G401.6 (cell line): ENCODE measurements around the gene STX4.

Experiments
- FAIRE-seq: peaks from 2 replicates; lab custom pipeline; 2012; peaks lifted over from hg19 to GRCh38; lab: Jason Lieb, UNC

Gene STX4

DNA sequence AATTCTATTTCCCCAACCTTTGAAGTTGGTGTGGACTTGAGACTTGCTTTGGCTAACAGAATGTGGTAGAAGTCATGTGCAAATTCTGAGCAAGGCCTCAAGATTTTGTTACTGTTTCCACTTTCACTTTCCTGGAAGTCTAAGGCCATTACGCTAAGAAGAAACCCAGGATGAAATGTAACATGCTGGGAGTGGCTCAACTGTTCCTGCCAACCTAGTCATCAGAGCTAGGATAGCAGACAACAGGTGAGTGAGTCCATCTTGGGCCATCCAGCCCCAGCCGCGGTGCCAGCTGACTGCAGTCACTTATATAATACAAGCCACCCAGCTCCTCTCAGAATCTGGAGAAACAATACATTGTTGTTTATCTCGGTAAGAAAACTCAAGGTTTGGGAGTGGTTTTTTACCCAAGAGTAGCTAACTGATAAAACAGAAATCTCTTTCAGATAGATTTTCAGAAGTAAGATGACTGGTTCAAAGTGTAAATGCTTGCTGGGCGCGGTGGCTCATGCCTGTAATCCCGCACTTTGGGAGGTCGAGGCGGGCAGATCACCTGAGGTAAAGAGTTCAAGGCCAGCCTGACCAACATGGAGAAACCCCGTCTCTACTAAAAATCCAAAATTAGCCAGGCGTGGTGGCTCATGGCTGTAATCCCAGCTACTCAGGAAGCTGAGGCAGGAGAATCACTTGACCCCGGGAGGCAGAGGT lies 10.7 kb upstream of the STX4 start:
- no peak for FAIRE-seq

DNA sequence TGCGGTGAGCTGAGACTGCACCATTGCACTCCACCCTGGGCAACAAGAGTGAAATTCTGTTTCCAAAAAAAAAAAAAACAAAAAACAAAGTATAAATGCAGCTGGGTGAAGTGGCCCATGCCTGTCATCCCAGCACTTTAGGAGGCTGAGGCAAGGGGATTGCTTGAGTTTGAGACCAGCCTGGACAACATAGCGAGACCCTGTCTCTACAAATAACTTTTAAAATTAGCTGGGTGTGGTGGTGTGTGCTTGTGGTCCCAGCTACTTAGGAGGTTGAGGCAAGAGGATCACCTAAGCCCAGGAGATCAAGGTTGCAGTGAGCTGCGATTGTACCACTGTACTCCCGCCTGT lies 10.1 kb upstream of the STX4 start:
- FAIRE-seq, result no peak

DNA sequence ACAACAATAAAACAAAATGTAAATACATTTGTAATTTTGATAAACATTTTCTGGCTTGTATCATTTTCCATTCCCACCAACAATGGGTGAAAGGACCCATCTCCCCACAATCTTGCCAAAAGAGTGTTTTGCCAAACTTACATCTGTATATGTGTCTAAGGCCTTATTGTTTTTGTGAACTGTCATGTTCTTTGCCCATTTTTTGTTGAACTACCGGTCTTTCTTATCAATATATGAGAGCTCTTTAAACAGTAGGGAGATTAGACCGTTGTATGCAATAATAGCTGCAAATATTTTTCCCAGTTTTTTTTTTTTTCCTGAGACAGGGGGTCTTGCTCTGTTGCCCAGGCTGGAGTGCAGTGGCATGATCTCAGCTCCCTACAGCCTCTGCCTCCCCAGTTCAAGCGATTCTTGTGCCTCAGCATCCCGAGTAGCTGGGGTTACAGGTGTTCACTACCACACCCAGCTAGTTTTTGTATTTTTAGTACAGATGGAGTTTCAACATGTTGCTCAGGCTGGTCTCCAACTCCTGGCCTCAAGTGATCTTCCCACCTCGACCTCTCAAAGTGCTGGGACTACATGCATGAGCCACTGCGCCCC lies 9.6 kb upstream of the STX4 start:
- no peak for FAIRE-seq

DNA sequence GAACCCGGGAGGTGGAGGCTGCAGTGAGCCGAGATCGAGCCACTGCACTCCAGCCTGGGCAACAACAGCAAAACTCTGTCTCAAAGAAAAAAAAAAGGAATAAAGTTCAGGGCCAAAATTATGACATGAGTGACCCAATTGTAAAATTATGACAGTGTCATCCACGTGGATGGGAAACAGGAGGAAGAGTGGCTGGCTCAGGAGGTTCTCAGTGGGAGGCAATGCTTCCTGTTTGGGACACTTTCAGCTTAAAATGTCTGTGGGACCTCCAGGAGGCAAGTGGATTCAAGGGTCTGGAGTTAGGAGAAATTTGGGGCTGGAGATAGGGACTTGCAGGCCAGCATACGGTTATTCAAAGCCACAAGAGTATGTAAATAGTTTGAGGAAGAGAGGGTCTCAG lies 8.0 kb upstream of the STX4 start:
- no peak for FAIRE-seq

DNA sequence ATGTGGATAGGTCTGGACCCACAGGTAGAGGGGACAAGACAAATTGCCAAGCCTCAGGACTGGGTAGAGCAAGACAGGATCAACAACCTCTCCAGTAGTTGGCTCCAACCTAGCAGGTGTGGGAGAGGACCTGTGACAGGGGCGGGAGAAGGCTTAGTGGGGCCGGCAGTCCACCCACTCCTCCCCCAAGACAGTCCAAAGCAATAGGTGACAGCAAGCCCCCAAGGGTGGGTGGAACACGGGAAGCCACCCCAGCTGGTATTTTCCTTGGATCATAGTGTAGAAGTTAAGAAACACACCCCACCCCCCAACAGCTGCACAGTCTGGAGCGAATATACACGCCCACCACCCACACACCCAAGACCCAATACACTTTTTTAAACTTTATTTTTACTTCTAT lies 4.1 kb upstream of the STX4 start:
- no peak for FAIRE-seq

DNA sequence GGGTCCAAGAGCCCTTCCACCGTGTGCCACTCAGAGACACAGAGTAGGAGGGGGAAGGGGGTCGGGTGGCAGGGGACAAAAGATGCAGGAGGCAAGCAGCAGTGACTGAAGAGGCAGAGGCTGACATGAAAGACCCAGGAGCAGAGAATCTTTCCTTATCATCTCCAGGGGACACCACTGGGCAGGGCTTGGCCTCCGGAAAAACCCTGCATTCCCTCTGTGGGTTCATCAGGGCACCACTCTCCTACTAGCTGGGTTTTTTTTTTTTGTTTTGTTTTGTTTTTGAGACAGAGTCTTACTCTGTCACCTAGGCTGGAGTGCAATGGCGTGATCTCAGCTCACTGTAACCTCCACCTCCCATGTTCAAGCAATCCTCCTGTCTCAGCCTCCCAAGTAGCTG lies 2.1 kb upstream of the STX4 start:
- no peak for FAIRE-seq

DNA sequence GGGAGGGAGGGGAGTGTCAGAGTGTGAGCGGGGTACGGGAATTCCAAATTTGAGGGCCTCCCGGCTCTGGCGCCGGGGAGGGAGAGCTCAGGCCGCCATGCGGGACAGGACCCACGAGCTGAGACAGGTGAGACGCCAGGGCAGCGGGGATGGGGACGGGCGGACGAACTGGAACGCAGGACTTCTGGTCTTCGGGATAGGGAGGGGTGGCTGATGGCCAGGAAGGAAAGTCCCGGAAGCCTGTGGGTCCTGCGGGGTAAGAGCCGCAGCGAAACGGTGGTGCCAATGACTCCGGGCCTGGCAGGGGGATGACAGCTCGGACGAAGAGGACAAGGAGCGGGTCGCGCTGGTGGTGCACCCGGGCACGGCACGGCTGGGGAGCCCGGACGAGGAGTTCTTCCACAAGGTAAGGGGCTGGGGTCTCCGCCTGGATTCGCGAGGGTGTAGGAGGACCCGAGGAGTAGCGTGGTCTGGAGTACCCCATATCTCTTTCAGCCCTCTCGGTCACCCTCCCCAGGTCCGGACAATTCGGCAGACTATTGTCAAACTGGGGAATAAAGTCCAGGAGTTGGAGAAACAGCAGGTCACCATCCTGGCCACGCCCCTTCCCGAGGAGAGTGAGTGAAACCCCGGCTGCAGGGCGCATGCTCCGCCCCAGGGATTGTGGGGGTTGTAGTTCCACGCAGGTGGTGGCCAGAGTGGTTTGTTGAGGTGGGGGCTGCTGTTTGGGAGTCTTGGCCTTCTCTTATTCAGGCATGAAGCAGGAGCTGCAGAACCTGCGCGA lies 543 bp downstream of the STX4 start:
- FAIRE-seq, result no peak

DNA sequence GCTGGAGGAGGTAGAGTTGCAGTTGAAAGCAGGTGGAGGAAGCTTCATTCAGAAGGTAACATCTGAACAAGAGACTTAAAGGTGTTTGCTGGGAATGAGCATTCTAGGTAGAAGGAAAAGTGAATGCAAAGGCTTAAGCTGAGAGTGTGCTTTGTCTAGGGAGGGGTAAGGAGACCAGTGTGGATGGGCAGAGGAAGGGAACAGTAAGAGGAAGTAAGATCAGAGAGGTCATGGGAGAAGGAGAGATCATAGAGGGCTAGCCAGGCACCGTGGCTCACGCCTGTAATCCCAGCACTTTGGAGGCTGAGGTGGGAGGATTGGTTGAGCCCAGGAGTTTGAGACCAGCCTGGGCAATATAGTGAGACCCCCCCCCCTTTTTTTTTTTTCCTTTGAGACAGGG lies 3.3 kb downstream of the STX4 start:
- FAIRE-seq, result no peak

DNA sequence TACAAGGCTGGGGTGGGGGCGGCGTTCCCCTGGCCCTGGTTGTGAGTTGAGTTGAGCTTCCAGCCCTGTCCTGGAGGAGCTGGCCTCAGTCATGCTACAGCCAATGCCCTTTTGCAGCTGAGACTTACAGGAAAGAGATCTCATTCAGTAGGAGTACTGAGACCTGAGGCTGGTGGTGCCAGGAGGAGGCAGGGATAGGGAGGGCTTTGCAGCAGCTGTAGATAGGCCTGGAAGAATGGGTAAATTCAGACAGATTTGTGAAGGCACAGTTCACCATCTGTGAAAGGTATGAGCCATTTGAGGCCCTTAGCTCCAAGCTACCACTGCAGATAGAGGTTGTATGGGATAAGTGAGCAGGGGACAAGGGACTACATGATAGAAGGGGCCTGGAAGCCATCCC lies 5.6 kb downstream of the STX4 start:
- no peak for FAIRE-seq

DNA sequence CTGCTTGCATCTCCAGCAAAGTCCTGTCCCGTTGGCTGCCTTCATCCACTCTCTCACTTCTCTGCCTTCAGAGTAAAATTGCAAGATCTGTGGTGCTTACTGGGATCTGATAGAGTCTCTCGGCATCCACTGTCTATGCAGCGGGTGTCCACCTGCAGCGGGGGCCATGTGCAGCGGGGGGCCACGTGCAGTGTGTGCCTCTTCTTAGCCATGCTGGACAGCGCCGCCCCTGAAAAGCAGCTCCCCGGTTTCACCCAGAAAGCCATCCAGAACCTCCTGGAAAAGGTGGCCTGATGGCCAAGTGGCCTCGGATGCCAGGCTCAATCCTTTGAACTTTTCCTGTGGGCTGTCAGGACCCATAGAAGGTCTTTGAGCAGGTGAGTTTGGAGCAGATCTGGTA lies 9.5 kb downstream of the STX4 start:
- no peak for FAIRE-seq

DNA sequence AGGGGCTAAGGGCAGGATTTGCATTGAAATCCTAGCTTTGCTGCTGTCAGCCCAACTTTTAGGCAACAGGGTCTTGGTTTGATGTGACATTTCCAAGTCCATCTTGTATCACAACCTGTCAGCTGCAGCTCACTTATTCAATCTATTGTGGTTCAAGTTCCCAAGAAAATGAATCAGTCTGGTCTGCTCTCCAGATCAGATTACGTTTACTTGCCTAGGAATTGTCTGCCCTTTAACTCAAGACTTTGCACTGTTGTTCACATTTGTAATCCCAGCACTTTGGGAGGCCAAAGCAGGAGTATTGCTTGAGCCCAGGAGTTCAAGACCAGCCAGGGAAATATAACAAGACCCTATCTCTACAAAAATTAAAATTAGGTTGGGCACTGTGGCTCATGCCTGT lies 10.0 kb downstream of the STX4 start:
- FAIRE-seq, result no peak

DNA sequence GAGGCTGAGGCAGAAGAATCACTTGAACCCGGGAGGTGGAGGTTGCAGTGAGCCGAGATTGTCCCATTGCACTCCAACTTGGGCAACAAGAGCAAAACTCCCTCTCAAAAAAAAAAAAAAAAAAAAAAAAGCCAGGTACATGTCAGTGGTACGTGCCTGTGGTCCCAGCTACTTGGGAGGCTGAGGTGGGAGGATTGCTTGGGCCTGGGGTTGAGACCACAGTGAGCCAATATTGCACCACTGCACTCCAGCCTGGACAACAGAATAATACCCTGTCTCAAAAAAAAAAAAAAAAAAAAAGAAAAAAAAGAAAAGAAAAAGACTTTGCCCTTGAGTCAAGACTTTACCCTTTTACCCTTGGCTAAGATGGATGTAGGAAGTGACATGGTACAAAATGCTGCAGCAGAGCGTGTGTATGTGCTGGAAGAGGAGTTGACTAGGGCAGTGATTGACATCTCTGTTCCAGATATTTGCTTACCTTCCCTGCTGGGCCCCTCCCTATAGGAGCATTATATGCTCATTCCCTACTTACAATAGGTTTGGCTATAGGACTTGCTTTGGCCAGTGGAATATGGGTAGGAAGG lies 10.6 kb downstream of the STX4 start:
- no peak for FAIRE-seq

DNA sequence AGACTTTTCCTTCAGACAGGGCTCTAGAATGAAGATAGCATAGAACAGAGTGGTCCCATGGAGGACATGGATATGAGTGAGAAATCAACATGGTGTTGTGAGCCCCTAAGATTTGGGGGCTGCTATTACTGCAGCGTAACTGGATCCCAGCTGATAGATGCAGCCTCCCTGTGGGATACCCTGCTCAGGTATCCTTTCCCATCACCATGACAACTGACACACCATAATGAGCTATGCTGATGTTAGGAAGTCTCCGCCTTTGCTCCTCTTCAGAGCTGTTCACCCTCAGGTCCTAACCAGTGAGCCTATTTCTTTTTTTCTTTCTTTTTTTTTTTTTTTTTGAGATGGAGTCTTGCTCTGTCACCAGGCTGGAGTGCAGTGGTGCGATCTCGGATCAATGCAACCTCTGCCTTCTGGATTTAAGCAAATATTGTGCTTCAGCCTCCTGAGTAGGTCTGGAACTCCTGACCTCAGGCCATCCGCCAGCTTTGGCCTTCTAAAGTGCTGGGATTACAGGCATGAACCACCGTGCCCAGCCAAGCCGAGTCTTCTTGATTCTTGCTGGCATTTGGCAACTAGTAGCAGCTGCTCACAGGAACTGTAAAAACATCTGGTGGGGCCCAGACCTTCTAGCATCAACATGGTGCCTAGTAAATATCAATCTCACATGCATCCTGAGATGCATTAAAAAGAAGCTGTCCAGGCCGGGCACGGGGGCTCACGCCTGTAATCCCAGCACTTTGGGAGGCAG lies 17.1 kb downstream of the STX4 start:
- FAIRE-seq, result no peak

DNA sequence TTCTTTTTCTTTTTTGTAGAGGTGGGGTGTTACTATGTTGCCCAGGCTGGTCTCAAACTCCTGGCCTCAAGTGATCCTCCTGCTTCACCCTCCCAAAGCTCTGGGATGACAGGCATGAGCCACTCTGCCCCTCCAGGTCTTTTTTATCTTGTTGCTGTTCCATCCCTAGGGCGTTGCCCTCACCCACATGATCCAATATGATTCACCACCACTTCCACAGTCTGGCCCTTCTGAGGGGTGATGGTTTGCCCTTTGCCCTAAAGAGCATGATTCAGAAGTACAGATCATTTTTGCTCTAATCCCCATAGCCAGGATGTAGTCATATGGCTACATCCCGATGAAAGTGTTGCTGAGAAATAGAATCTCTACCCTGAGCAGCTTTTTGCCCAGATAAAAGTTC lies 18.8 kb downstream of the STX4 start:
- FAIRE-seq, result no peak

DNA sequence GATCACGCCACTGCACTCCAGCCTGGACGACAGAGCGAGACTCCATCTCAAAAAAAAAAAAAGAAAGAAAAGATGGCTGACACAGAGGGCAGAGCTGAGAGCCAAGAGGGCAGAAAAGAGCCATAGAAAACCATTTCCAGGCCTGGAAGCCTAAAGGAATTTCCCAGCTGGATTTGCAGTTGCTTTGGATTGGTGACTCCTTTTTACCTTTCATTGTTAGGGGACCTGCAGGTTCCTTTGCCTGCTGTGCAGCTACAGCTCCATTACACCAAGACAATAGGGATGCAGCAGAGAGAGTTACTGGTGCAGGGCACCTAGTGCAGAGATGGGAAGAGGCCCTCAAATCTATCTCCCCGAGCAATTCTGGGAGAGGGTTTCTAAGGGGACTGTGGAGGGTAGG lies 22.3 kb downstream of the STX4 start:
- FAIRE-seq, result no peak

DNA sequence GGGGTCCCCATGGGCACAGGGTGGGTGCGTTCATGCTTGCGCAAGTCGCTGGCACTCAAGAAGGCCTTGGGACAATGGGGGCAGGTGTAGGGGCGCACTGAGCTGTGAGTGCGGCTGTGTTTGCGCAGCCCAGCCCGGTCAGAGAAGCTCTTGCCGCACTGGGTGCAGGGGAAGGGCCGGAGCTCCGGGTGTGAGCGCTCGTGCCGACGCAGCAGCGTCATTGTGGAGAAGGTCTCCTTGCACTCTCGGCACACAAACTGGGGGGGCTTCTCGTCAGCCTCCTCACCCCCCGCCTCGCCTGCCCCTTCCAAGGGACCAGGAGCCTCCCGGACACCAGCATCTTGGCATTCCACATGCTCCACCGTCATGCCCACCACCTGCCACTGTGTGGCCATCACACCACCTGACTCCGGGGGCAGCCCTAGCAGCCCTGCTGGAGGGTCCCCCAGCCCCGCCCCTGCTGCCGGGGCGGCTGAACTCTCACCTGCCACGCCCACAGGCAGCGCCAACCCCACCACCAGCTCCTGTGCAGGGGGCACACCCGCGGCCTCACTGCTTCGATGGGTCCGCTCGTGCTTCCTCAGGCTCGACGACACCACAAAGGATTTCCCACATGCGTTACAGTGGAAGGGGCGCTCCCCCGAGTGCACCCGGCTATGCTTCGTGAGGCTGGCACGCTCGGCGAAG lies 27.9 kb downstream of the STX4 start:
- FAIRE-seq, result no peak

DNA sequence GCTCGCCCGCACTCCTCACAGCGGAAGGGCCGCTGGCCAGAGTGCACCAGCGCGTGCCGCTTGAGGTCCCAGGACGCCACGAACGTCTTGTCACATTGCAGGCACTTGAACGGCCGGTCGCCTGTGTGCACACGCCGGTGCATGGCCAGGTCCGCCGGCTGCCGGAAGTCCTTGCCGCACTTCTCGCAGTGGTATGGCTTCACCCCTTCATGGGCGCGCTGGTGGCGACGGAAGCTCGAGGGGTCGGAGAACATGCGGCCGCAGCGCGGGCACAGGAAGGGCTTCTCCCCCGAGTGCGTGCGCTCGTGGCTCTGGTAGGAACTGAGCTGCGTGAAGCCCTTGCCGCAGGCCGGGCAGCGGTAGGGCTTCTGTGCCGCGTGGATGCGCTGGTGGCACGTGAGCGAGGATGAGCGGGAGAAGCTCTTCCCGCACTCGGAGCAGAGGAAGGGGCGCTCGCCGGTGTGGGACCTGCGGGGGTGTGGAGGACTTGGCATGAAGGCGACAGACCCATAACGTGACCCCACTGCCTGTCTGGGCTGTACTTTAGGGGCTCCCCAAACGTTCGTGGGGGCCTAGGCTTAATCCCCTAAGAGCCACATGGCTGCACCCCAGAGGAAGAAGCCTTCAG lies 28.6 kb downstream of the STX4 start:
- FAIRE-seq, result no peak

DNA sequence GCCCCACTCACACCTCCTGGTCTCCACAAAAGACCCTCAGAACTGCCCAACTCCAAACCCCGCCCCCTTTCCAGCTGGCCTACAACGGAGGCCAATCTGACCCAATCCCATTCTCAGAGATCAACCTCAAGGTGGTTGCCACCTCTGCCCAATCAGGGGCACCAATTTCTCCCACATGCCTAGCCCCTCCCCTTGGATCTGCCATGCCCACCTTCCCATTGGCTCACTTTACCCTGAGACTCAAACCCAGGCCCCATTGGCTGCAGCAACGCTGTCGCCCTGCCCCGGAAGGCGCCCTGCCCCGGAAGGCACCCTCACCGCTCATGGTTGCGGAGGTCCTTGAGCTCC lies 30.1 kb downstream of the STX4 start:
- no peak for FAIRE-seq

DNA sequence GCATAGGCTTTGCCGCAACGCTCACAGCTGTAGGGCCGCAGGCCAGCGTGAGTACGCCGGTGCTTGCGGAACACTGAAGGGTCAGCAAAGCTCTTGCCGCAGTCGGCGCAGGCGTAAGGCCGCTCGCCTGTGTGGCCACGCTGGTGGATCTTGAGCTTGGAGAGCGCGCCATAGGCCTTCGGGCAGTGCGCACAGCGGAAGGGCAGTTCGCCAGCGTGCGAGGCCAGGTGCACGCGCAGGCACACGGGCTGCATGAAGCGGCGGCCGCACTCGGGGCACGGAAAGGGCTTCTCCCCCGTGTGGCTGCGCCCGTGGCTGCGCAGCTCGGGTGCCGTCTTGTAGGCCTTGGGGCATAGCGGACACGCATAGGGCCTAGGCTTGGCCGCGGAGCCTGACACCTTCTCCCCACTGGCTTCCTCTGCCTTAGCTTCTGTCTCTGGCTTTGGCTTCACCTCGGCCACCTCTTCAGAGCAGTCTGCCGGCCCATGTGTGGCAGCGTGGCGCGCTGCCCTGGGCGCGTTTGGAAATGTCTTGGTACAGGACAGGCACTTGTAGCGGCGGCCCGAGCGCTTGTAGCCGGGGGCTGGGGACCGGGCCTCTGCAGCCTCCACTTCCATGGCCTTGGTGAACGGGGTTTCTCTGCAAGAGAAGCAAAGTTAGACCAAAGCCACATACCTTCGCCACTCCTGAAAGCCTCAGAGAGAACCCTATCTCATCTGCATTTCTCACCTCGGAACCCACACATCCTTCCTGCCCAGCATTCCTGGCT lies 30.7 kb downstream of the STX4 start:
- no peak for FAIRE-seq

DNA sequence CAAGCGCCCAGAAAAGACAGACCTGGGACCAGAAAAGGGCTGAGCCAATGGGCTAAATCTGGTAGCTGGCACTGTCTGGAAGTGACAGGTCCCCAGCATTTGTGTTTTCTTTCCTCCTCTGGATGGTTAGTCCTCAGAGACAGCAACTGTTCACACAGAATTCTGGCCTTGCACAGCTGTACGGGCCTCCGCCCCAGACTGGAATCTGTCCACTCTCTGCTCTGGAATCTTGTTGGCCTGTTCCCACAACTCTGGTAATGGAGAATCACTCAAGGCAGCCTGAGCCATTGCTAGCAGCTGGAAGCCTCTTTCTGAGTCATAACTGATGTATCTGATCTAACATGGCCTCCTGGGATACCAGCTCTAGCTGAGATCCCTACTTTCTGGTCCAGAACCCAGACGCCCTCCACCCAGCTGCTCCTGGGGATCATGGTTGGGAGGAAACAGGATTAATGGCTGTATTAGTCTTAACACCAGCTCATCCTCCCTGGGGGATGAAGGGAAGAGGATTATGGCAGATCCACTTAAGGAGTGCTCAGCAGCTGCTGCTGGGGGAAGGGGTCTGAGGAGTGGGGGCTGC lies 31.6 kb downstream of the STX4 start:
- no peak for FAIRE-seq

DNA sequence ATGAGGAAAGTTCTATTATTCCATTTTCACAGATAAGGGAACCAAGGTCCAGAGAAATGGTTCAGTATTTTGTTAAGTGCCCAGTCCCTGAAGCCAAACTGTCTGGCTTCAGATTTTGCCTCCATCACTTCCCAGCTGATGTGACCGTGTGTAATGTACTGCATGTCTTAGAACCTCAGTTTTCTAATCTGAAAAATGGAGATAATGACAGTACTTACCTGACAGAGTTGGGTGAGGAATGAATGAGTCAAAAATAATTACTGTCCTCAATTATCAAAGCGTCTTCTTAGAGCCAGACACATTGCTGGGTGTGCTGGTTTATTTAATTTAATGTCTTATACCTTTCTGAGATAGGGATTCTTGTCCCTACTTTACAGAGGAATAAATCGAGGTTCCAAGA lies 34.0 kb downstream of the STX4 start:
- FAIRE-seq, result no peak
